Measurements from ENCODE around the gene NAB1.

GRCh38 chr2:190740449-190740848 is 91.6 kb downstream of the NAB1 start:
- TF ChIP-seq POLR2AphosphoS5 (IDR thresholded peaks at IDR 0.05; ENCODE audit: insufficient read depth, low read depth, low read length) (no peak), CTCF (IDR thresholded peaks at IDR 0.05; ENCODE audit: extremely low read depth in 1 of 2, insufficient read depth in 1 of 2, low read depth in 1 of 2, low read length in 2 of 2) (no peak), EZH2 (IDR thresholded peaks at IDR 0.05; ENCODE audit: borderline replicate concordance, low read depth, low read length, severe bottlenecking) (no peak), JUN (IDR thresholded peaks at IDR 0.05; ENCODE audit: borderline replicate concordance, insufficient read depth, insufficient read length, low read depth) (no peak), MAX (IDR thresholded peaks at IDR 0.05; ENCODE audit: insufficient read depth, insufficient read length) (no peak), POLR2A (IDR thresholded peaks at IDR 0.05; ENCODE audit: low read depth, low read length) (no peak), GATA2 (IDR thresholded peaks at IDR 0.05; ENCODE audit: insufficient read depth, insufficient read length, low read depth, low read length) (no peak)

Data from endothelial cell of umbilical vein (primary cell).